Measurements from ENCODE around the gene TASL.
"Not testable (repeated sequence)": the region's sequence is repeated elsewhere in the genome, so short reads cannot be mapped to it uniquely, and the experiment has no call there.

TASL gene

DNA sequence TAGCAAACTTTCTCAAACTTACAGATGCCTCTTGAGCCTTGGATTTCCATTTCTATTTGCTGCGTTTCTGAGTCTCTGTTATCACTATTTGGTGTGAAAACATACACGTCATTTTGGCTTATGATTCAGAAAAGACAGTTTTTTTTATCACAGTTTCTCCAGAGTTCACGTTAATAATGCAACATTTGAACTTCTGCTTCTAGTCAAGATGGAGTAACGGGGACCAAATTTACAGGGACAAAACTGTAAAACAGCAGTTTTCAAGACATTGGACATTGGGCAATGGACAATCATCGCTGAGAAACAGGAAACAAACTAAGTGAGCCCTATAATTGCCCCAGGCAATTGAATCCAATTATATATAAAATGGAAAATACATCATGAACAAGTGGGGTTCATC is 36.2 kb upstream of the TASL start:
- H3K27ac ChIP-seq: no peak overlapping the region
- TF ChIP-seq CTCF (conservative IDR thresholded peaks at IDR 0.05): no peak

DNA sequence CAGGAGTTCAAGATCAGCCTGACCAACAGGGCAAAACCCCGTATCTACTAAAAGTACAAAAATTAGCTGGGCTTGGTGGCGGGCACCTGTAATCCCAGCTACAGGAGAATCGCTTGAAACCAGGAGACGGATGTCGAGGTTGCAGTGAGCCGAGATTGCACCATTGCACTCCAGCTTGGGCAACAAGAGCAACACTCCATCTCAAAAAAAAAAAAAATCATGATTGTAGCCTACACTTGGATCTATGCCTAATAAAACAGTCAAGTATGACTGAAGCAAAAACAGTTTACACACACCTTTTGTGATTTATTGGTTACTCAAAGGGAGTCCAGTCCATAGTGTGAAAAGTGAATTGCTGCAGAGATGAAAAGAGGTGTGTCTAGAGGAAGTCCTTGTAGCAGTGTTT is 34.7 kb upstream of the TASL start:
- no peak for TF ChIP-seq CTCF (conservative IDR thresholded peaks at IDR 0.05)
- H3K27ac ChIP-seq: no peak overlapping the region

DNA sequence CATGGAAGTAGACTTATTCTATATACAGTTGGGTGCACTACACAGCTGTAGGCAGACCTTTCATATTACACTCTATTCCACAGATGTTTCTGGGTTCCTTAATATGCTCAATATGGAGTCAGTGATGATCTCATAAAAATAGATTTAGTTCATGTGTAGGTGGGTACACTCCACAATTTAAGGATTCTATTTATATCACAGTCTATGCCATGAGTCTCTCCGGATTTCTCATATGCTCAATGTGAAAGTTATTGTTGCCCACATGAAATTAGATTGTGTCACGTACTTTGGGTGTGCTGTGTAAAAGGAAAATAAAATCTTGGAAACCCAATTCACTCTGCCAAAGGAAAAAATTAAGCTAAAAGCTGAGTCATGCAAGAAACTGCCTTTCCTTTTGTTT is 32.5 kb upstream of the TASL start:
- no peak overlapping the region for H3K27ac ChIP-seq
- TF ChIP-seq CTCF (conservative IDR thresholded peaks at IDR 0.05): no peak

DNA sequence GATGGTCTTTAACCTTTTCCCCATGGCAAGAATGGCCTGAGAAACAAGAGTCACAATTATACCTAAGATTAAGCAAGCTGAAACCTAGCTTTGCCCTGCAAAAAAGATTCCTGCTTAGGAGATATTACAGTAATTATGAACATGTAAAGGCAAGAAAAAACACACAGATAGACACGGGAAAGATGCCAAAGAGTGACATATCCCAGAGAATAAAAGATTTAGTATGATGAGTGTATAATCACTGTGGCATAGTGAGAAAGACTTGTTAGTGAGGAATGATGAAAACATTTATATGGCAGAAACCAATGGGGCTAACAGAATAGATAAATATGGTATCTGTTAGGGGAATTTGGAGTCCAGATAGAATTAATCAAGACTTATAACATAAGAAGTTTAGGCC is 29.6 kb upstream of the TASL start:
- no peak overlapping the region for H3K27ac ChIP-seq
- no peak for TF ChIP-seq CTCF (conservative IDR thresholded peaks at IDR 0.05)

DNA sequence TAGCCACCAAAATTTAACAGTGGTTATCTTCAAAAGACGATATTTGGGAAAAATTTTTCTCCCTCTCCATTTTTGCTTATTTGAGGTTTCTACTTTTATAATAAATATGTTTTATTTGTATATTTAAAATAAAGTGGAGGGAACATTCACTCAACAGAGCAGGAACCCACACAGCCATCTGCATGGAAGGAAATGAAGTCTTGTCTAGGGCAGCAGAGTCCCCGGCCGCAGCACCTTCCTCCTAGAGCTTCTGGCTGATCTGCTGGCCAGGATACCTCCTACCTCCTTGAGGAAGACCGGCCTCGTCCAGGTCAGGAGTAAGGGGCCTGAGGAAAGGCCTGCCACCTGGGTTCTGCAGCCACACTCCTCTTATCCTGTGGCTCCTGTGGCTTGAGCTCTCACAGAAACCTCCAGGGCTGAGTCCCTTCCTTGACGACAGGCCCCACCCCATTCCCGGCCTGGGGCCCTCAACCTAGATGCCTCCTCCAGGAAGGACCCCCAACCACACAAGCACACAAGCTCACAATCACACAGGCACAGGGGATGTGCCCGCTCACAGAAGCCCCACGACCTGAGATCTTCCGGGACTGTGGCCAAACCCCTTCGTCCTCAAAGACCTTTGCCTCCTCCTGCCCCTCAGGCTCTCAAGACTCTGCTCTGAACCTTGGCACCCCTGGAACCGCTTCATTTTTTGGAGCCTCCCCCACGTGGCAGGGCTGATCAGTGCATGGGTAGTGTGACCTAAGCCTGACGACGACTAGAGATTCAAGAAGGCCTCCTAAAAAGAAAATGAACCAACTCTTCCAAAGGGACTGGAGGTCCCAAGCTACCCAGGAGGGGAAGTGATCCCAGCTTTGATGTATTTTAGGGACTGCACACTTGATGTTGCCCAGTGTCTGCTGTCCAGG is 23.0 kb upstream of the TASL start:
- H3K27ac ChIP-seq: not testable (repeated sequence)

- TF ChIP-seq CTCF (conservative IDR thresholded peaks at IDR 0.05): no peak
- H3K27ac ChIP-seq: peak overlapping the region; percentile 38; the same call in 1 of the 2 replicates
Measured at GRCh38 chrX:30597216-30598012, 19.8 kb upstream of the TASL start.

GRCh38 chrX:30593440-30594200 is 16.1 kb upstream of the TASL start:
- H3K27ac ChIP-seq: no peak overlapping the region
- TF ChIP-seq CTCF (conservative IDR thresholded peaks at IDR 0.05): no peak; the same call in 1 of the 2 replicates

All from VCaP (cell line).